Kasumi-1 (cell line): ENCODE results near the gene KRTAP5-5.
A peak's percentile ranks its signal among the peaks of the same experiment; 100 is the strongest.
"Not testable (repeated sequence)": the region's sequence is repeated elsewhere in the genome, so short reads cannot be mapped to it uniquely, and the experiment has no call there.

Experiments
- DNase-seq, 2 experiments: peaks; one replicate each; lab custom pipeline; 2025; lab: John Stamatoyannopoulos, UW

KRTAP5-5 gene

GRCh38 chr11:1629326-1630185, at the start of gene KRTAP5-5:
KRTAP5-5 (plus strand) TSS chr11:1629775; CDS start chr11:1629841, 66 bp downstream.
- no peak for DNase-seq

GRCh38 chr11:1581976-1582375, 47.6 kb upstream of the KRTAP5-5 start:
- DNase-seq, result no peak

GRCh38 chr11:1582909-1583308, 46.7 kb upstream of the KRTAP5-5 start:
- not testable (repeated sequence) for DNase-seq

GRCh38 chr11:1584661-1585370, 44.8 kb upstream of the KRTAP5-5 start, which contains the start of gene KRTAP5-1:
KRTAP5-1 (minus strand) TSS chr11:1585283; CDS start chr11:1585249, 34 bp downstream.
- not testable (repeated sequence) for DNase-seq

GRCh38 chr11:1586699-1587098, 42.9 kb upstream of the KRTAP5-5 start:
- no peak for DNase-seq

- peak; percentile 21 to 37 for DNase-seq
Measured at GRCh38 chr11:1589191-1589963, 40.2 kb upstream of the KRTAP5-5 start.

- no peak for DNase-seq
Measured at GRCh38 chr11:1589996-1590395, 39.6 kb upstream of the KRTAP5-5 start.

GRCh38 chr11:1592628-1593027, 36.9 kb upstream of the KRTAP5-5 start:
- no peak for DNase-seq

GRCh38 chr11:1595994-1596575, 33.5 kb upstream of the KRTAP5-5 start:
- DNase-seq, result peak in 1 of 2 experiments; percentile 8

- not testable (repeated sequence) for DNase-seq
Measured at GRCh38 chr11:1596576-1597121, 32.9 kb upstream of the KRTAP5-5 start.

GRCh38 chr11:1597331-1597993, 32.1 kb upstream of the KRTAP5-5 start:
- DNase-seq, result no peak

GRCh38 chr11:1597994-1598380, 31.6 kb upstream of the KRTAP5-5 start, which contains the start of gene KRTAP5-2:
KRTAP5-2 (minus strand) TSS chr11:1598294; CDS start chr11:1598250, 44 bp downstream.
- no peak for DNase-seq

- DNase-seq, result not testable (repeated sequence)
Measured at GRCh38 chr11:1598406-1598805, 31.2 kb upstream of the KRTAP5-5 start.

GRCh38 chr11:1598816-1599215, 30.8 kb upstream of the KRTAP5-5 start:
- no peak for DNase-seq

- DNase-seq, result no peak
Measured at GRCh38 chr11:1600626-1601025, 28.9 kb upstream of the KRTAP5-5 start.

GRCh38 chr11:1601663-1602062, 27.9 kb upstream of the KRTAP5-5 start:
- DNase-seq, result not testable (repeated sequence)

- DNase-seq, result no peak
Measured at GRCh38 chr11:1603629-1604028, 25.9 kb upstream of the KRTAP5-5 start.

- no peak for DNase-seq
Measured at GRCh38 chr11:1604181-1604580, 25.4 kb upstream of the KRTAP5-5 start.

GRCh38 chr11:1604711-1605110, 24.9 kb upstream of the KRTAP5-5 start:
- no peak for DNase-seq

GRCh38 chr11:1605923-1606322, 23.7 kb upstream of the KRTAP5-5 start:
- not testable (repeated sequence) for DNase-seq
